ENCODE measurements around the gene CUL7.
"Not testable (repeated sequence)": the region's sequence is repeated elsewhere in the genome, so short reads cannot be mapped to it uniquely, and the experiment has no call there.

CUL7 gene

DNA sequence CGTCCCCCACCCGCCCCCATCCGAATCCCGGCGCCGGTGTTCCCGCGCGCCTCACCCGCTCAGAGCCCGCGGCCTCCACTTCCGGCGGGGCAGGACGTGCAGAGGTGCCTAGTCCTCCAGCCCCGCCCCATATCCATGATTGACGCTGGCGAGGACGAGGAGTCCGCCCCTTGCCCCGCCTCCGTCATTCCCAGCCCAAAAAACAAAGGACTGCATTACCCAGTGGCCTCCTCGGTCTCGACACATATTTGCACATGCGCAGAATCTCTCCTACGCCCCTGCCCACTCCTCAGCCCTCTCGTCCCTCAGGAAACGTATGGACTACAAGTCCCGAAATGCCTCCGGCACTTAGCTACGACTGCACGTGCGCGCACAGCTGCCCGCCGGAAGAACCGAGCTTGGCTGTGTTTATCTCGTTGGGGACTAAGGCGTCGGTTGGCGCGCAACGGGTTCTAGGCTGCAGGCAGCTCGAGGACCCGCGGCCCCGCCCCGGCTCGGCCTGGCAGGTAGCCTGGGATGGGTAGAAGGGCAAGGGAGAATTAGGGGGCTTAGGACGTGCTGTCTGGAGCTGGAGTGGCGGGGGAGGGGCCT lies 39.7 kb downstream of the CUL7 start, which contains the start of the genes KLHDC3 and MEA1:
Gene KLHDC3, plus strand, starts transcription at position 407 of the 591 bp plus-strand sequence. CDS start 2,944 bp downstream, outside the sequence.
Gene MEA1, minus strand, starts transcription at position 104 of the 591 bp plus-strand sequence. CDS start 133 bp downstream, outside the sequence.
- peak; percentile 98 for DNase-seq

DNA sequence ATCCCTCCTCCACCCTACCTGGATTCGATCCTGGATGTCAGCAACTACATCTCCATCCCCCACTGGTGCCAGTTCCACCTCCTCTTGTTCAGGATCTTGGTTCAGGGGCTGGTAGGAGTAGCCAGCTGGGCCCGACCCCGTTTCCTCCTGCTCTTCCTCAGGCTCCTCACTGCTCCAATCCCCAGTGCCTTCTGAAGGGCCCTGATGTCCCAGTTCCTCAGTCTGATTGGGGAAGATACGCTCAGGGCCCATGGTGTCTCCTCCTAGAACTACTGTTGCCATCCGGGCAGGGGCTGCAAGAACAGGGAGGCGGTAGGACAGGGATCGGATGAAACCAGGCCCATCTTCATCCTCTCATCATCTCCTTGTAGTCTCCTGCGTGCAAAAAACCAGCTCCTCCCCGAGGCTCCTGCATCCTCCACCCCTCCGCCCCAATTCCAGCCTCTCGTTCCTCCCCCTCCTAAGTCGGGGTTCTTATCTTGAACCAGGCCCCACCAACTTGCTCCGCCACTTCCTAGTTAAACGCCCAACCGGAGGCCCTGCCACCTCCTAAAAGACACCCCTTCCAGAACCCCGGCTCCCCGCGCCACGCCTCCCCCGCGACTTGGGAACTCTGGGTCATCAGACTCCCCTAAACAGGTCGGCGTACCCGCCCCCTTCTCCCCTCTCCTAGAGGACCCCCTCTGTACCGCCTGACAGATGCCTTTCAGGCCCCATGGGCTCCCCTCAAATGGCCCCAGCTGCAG lies 40.4 kb downstream of the CUL7 start:
- DNase-seq, result no peak

DNA sequence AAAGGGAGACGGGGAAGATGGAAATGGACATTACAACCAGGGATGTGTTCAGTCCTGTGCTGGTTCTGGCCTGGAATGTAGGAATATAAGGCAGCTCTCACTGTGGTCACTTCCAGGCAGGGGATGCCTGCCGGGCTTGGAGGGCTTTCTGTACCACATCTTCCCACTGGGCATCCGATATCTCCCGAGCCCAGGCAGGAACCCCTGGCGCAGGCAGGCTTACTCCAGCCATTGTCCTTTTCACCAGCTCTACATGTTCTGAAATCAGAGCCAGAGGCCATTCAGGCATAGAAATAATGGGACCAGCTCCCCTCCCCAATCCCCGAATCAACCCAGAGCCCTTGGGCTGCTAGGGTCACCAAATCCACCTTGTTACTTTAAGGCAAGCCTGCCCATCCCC lies 41.3 kb downstream of the CUL7 start:
- no peak for DNase-seq

DNA sequence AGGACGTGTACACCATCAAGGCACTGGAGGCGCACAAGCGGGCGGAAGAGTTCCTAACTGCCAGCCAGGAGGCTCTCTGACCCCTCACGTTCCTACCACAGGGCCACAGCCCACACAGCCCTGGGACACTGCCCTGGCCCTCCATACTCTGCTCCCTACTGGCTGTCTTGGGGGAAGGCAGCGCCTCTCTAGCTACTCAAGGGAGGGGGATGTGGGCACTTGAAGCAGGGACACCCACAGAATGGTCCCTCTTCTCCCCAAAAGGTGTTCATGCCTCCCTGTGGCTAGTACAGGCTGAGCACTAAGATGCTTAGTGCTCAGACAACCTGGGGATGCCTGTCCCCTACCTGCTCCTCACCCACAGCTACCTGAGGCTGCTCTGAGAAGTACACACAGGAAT lies 42.4 kb downstream of the CUL7 start:
- no peak for DNase-seq

DNA sequence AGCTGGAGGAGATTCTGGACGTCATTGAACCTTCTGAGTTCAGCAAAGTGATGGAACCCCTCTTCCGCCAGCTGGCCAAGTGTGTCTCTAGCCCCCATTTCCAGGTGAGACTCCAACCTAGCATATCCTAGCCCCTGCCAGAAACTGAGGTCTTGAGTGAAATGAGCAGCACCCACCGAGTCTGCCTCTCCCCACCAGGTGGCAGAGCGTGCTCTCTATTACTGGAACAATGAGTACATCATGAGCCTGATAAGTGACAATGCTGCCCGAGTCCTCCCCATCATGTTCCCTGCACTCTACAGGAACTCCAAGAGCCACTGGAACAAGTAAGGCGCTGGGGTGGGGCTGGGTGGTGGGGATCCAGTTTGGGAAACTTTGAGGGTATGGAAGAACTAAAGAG lies 44.5 kb downstream of the CUL7 start:
- no peak for DNase-seq

DNA sequence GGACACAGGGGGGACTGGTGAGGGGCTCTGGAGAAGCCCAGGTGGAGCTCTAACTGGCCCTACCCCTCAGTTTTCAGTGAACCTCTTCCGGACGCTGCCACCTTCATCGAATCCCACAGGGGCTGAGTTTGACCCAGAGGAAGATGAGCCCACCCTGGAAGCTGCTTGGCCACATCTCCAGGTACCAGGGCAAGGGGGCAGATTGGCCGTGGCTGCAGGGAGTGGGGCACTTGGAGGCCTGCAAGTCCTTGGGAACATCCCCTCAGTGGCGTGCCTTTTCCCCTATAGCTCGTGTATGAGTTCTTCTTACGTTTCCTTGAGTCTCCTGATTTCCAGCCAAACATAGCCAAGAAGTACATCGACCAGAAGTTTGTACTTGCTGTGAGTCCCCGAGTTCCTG lies 46.5 kb downstream of the CUL7 start:
- DNase-seq, result no peak

DNA sequence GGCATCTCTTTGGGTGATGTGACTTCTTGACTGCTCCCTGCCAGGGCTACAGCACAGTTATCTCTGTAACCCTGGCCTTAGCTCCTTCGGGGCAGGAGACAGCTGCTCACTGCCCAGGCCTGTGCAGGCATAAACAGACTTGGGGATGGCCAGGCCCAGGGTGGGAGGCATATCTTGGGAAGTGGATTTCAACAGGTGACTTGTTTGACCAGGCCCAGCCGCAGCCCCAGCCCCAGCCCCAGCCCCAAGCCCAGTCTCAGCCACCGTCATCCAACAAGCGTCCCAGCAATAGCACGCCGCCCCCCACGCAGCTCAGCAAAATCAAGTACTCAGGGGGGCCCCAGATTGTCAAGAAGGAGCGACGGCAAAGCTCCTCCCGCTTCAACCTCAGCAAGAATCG lies 47.4 kb downstream of the CUL7 start:
- DNase-seq, result no peak

DNA sequence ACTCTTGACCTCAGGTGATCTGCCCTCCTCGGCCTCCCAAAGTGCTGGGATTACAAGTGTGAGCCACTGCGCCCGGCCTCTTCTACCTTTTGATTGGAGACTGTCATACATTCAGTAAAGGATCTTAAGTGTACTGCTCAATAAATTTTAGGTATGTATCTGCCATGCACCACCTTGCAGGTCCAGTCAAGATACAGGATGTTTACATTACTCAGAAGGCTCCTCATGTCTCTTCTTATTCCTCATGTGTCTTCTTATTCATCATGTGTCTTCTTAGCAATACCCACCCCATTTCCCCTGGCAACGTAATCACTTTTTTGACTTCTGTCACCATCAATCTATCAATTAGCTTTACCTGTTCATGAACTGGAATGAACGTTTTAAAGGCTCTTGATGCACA lies 47.8 kb downstream of the CUL7 start:
- no peak for DNase-seq

DNA sequence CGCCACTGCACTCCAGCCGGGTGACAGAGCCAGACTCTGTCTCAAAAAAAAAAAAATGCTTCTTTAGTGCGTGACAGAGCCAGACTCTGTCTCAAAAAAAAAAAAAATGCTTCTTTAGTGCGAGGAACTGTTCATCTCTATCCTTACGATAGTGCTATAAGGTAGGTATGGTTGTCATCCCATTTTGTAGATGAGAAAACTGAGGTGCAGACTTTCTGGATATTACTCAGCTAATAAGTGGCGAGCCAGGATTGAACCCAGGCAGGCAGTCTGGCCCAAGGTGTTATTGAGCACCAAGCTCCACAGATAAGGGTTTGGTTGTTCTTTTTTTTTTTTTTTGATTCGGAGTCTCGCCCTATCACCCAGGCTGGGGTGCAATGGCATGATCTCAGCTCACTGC lies 51.8 kb downstream of the CUL7 start:
- no peak for DNase-seq

DNA sequence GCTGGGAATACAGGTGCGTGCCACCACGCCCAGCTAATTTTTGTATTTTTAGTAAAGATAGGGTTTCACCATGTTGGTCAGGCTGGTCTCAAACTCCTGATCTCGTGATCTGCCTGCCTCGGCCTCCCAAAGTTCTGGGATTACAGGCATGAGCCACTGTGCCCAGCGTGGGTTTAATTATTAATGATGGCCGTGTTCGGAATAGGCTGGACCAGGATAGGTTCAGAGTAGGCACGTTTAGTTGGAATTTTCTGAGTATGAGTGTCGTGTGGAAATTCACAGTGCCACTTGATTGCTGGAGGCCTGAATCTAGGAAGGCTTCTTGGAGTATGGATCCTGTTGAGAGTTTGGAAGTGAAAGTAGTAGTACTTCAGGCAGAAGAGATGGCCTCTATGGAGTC lies 55.4 kb downstream of the CUL7 start:
- DNase-seq, result not testable (repeated sequence)

DNA sequence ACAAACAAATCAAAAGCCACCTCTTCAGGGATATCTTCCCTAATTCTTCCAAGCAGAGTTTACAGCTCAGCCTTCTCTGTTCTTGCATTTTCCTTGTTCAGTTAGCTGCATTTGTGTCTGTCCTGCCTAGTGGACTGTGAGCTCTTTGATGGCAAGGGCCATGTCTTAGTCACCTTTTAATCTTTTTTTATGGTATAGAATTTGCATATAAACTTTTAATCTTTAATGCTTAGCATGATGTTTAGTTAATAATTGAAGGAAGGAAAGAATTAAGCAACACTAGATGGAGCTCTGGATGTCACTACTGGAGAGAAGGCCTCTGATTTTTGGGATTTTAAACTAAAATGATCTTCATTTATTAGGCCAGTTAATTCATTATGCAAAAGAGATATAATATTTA lies 57.1 kb downstream of the CUL7 start:
- DNase-seq, result no peak

DNA sequence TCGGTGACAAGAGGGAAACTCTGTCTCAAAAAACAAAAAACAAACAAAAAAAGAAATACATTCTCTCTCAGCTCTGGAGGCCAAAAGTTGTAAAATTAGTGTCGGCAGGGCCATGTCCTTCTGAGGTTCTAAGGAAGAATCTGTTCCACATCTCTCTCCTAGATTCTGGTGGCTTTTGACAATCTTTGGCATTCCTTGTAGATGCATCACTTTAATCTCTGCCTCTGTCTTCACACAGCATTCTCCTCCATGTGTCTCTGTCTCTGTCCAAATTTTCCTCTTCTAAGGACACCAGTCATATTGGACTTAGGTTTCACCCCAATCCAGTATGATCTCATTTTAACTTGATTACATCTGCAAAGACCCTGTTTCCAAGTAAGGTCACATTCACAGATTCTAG lies 60.2 kb downstream of the CUL7 start:
- no peak for DNase-seq

DNA sequence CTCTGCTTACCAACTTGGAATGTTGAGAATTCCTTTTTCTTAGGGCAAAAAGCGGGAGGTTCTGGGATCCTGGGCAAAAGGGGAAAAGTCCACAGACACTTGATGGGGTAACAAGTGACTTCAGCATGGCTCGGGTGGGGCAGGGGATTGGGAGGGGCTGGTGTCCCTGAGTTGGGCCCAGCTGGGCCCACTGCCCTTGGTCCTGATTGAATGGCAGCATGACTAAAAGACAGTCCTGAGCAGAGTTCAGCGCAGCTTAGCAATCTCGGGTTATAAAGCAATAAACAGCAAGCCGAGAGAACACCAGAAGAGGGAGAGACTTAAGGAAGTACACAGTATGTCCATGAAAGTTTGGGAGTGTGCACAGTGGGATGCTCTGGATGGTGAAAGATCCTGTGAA lies 63.7 kb downstream of the CUL7 start:
- no peak for DNase-seq

DNA sequence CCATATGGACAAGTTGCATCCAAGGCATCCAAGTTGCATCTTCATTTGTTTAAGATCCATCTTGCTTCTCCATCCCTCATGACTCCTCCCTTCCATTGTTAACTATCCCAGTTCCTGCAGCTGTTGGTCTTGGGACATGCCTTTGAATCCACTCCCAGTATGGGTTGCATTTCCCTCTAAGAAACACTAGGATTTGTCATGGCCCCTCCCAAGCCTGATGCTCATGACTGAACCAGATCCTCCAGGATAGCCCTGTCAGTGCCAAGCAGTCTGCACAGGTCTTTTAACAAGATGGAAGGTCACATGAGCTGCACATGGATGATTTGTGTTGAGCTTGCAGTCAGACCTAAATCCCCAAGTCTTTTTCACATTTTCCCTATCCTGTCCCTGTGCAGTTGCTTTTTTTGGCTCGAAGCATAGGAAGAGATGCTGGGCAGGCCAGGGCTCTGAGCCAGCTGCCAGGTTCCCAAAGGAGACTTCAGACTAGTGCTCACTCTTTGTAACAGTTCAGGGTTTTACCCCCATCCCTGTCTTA lies 65.1 kb downstream of the CUL7 start:
- DNase-seq, result no peak

Measured in activated T-cell treated with anti-CD3 and anti-CD28 coated beads for 4 hours (primary cell).